HepG2 (cell line): Measurements from ENCODE around the gene ZSWIM7. TPM values are rescaled to one million over a fixed set of nuclear protein-coding genes. Genes with fewer than 3 reads are reported as not detected.
A peak's percentile ranks its signal among the peaks of the same experiment; 100 is the strongest.

Experiments
- ATM ChIP-seq: fragments of 450-650 bp; IDR thresholded peaks from 2 replicates; pipeline ENCODE4 v1.7.1; 2017; ENCODE audit warnings: mild to moderate bottlenecking, borderline replicate concordance
- ELF1 ChIP-seq: sonication (generic); formaldehyde crosslinking; IDR thresholded peaks from 2 replicates; pipeline ENCODE4 v1.4.0; 2020; ENCODE audit warnings: missing genetic modification reagents
- HOXA9 ChIP-seq: sonication (generic); formaldehyde crosslinking; IDR thresholded peaks from 2 replicates; pipeline ENCODE4 v1.8.1; 2022; ENCODE audit warnings: missing genetic modification reagents, mild to moderate bottlenecking, moderate library complexity, borderline replicate concordance
- JARID2 ChIP-seq: sonication (generic); formaldehyde crosslinking; IDR thresholded peaks from 2 replicates; pipeline ENCODE4 v1.8.1; 2023; ENCODE audit warnings: missing genetic modification reagents, inconsistent platforms; ENCODE audit not compliant: insufficient replicate concordance
- MLXIP ChIP-seq: sonication (generic); formaldehyde crosslinking; IDR thresholded peaks from 2 replicates; pipeline ENCODE4 v1.9.0; 2021; ENCODE audit warnings: missing genetic modification reagents, borderline replicate concordance
- NFE2L2 ChIP-seq: fragments of 150-350 bp; IDR thresholded peaks from 2 replicates; pipeline ENCODE4 v1.6.1; 2014; ENCODE audit warnings: low read length
- SALL1 ChIP-seq: sonication (generic); formaldehyde crosslinking; IDR thresholded peaks from 2 replicates; pipeline ENCODE4 v1.8.0; 2022; ENCODE audit warnings: mild to moderate bottlenecking, missing genetic modification reagents
- TFAP4 ChIP-seq: sonication (generic); IDR thresholded peaks from 2 replicates; pipeline ENCODE4 v1.6.1; 2016; ENCODE audit warnings: low read depth, borderline replicate concordance
- ZNF143 ChIP-seq: sonication (generic); formaldehyde crosslinking; IDR thresholded peaks from 2 replicates; pipeline ENCODE4 v1.4.0; 2020; ENCODE audit warnings: missing genetic modification reagents
- ZNF329 ChIP-seq: sonication (generic); formaldehyde crosslinking; IDR thresholded peaks from 2 replicates; pipeline ENCODE4 v1.9.0; 2021; ENCODE audit warnings: low read depth, mild to moderate bottlenecking, missing genetic modification reagents
- ZNF556 ChIP-seq: sonication (generic); formaldehyde crosslinking; IDR thresholded peaks from 2 replicates; pipeline ENCODE4 v1.4.0; 2020; ENCODE audit warnings: mild to moderate bottlenecking, missing genetic modification reagents, borderline replicate concordance
- ZNF614 ChIP-seq: IDR thresholded peaks from 2 replicates; pipeline ENCODE4 v1.6.1; 2018; ENCODE audit warnings: missing biosample characterization, missing genetic modification reagents, inconsistent platforms, borderline replicate concordance
- ZNF713 ChIP-seq: sonication (generic); formaldehyde crosslinking; IDR thresholded peaks from 2 replicates; pipeline ENCODE4 v1.4.0; 2020; ENCODE audit warnings: mild to moderate bottlenecking, missing genetic modification reagents
- ZNF879 ChIP-seq: sonication (generic); formaldehyde crosslinking; IDR thresholded peaks from 2 replicates; pipeline ENCODE4 v1.8.1; 2023; ENCODE audit warnings: missing genetic modification reagents
- polyA plus RNA-seq, 8 experiments: library from polyadenylated mRNA; depleted of rRNA in 3 of 8; stranded (reverse) in 7 of 8; unstranded in 1 of 8; fragments of >200 nt; fragmentation: Illumina TruSeq in 4 of 8; extraction: Trizol in 4 of 8; gene quantifications; 2 replicates each; pipeline versions ENCODE4 v1.2.1 to v1.2.3, GENCODE V29; 2011 to 2016; ENCODE audit warnings: low read depth in 4 of 8, missing spikeins in 1 of 8, mixed read lengths in 1 of 8; ENCODE audit not compliant: insufficient read depth in 1 of 8
- total RNA-seq, 5 experiments: library from RNA; depleted of rRNA; stranded (reverse); fragments of >200 nt; fragmentation: Illumina TruSeq; extraction: Trizol; gene quantifications; 2 replicates each; pipeline ENCODE4 v1.2.3, GENCODE V29; 2016; ENCODE audit warnings: low read depth in 1 of 5
- TF ChIP-seq, protein P1 (sequence below): sonication (generic); formaldehyde crosslinking; IDR thresholded peaks from 2 replicates; pipeline ENCODE4 v1.4.0; 2020; ENCODE audit warnings: mild to moderate bottlenecking, low read depth, missing genetic modification reagents
- TF ChIP-seq, protein P2 (sequence below): sonication (generic); formaldehyde crosslinking; IDR thresholded peaks from 2 replicates; pipeline ENCODE4 v1.8.1; 2022; ENCODE audit warnings: low read depth, mild to moderate bottlenecking, missing genetic modification reagents
- TF ChIP-seq, protein P3 (sequence below): sonication (generic); formaldehyde crosslinking; IDR thresholded peaks from 2 replicates; pipeline ENCODE4 v1.5.1; 2020; ENCODE audit warnings: mild to moderate bottlenecking, moderate library complexity, missing genetic modification reagents

Gene ZSWIM7
- total and polyA plus RNA-seq, 2 of the 13 experiments (the other 11 are each of a cell fraction or from before 2014, with no cell fraction given) = 13.1 to 28.1 TPM

GRCh38 chr17:15967706-15968399, 31.7 kb downstream of the ZSWIM7 start (continued):
- TF ChIP-seq ZNF556 = no peak
- TF ChIP-seq, protein P1, sequence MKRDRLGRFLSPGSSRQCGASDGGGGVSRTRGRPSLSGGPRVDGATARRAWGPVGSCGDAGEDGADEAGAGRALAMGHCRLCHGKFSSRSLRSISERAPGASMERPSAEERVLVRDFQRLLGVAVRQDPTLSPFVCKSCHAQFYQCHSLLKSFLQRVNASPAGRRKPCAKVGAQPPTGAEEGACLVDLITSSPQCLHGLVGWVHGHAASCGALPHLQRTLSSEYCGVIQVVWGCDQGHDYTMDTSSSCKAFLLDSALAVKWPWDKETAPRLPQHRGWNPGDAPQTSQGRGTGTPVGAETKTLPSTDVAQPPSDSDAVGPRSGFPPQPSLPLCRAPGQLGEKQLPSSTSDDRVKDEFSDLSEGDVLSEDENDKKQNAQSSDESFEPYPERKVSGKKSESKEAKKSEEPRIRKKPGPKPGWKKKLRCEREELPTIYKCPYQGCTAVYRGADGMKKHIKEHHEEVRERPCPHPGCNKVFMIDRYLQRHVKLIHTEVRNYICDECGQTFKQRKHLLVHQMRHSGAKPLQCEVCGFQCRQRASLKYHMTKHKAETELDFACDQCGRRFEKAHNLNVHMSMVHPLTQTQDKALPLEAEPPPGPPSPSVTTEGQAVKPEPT (CRISPR knock-in tag) = no peak
- no peak for TF ChIP-seq MLXIP (CRISPR knock-in tag)
- TF ChIP-seq ZNF713 (CRISPR knock-in tag) = no peak
- TF ChIP-seq ATM = no peak
- TF ChIP-seq NFE2L2 = no peak
- TF ChIP-seq ZNF329 (CRISPR knock-in tag) = no peak
- no peak for TF ChIP-seq ZNF143 (CRISPR knock-in tag)
- TF ChIP-seq ELF1 = no peak
- TF ChIP-seq, protein P2, sequence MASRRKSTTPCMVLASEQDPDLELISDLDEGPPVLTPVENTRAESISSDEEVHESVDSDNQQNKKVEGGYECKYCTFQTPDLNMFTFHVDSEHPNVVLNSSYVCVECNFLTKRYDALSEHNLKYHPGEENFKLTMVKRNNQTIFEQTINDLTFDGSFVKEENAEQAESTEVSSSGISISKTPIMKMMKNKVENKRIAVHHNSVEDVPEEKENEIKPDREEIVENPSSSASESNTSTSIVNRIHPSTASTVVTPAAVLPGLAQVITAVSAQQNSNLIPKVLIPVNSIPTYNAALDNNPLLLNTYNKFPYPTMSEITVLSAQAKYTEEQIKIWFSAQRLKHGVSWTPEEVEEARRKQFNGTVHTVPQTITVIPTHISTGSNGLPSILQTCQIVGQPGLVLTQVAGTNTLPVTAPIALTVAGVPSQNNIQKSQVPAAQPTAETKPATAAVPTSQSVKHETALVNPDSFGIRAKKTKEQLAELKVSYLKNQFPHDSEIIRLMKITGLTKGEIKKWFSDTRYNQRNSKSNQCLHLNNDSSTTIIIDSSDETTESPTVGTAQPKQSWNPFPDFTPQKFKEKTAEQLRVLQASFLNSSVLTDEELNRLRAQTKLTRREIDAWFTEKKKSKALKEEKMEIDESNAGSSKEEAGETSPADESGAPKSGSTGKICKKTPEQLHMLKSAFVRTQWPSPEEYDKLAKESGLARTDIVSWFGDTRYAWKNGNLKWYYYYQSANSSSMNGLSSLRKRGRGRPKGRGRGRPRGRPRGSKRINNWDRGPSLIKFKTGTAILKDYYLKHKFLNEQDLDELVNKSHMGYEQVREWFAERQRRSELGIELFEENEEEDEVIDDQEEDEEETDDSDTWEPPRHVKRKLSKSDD (CRISPR knock-in tag) = no peak
- TF ChIP-seq ZNF879 = no peak
- peak; percentile 72; the same call in 1 of the 2 replicates for TF ChIP-seq TFAP4
- no peak for TF ChIP-seq HOXA9
- no peak for TF ChIP-seq ZNF614 (CRISPR knock-in tag)
- TF ChIP-seq JARID2 (CRISPR knock-in tag) = no peak
- 0 out of 2 replicates have a peak, but pooled peaks have one; percentile 23 for TF ChIP-seq SALL1 (CRISPR knock-in tag)
- TF ChIP-seq, protein P3, sequence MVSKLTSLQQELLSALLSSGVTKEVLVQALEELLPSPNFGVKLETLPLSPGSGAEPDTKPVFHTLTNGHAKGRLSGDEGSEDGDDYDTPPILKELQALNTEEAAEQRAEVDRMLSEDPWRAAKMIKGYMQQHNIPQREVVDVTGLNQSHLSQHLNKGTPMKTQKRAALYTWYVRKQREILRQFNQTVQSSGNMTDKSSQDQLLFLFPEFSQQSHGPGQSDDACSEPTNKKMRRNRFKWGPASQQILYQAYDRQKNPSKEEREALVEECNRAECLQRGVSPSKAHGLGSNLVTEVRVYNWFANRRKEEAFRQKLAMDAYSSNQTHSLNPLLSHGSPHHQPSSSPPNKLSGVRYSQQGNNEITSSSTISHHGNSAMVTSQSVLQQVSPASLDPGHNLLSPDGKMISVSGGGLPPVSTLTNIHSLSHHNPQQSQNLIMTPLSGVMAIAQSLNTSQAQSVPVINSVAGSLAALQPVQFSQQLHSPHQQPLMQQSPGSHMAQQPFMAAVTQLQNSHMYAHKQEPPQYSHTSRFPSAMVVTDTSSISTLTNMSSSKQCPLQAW (CRISPR knock-in tag) = 0 out of 2 replicates have a peak, but pooled peaks have one; percentile 12
